ENCODE results near the gene ATP6V1A. TPM values are rescaled to one million over a fixed set of nuclear protein-coding genes. Genes with fewer than 3 reads are reported as not detected.

Gene ATP6V1A
- total and polyA plus RNA-seq, 2 of the 13 experiments (the other 11 are each of a cell fraction or from before 2014, with no cell fraction given) = 23.4 to 95.1 TPM

- TF ChIP-seq RNF219 (CRISPR knock-in tag; IDR thresholded peaks at IDR 0.05) = no peak
- 0 out of 2 replicates have a peak, but pooled peaks have one; percentile 54 for TF ChIP-seq SMYD3 (CRISPR knock-in tag; IDR thresholded peaks at IDR 0.05)
- peak; percentile 90 for TF ChIP-seq KDM5A (IDR thresholded peaks at IDR 0.05; ENCODE audit: borderline replicate concordance, low read length)
- TF ChIP-seq HNRNPL (IDR thresholded peaks at IDR 0.05; ENCODE audit: low read depth, low read length) = no peak
- TF ChIP-seq MAFG (CRISPR knock-in tag; IDR thresholded peaks at IDR 0.05) = no peak
- TF ChIP-seq KDM6A (CRISPR knock-in tag; IDR thresholded peaks at IDR 0.05; ENCODE audit: low read depth) = no peak
- TF ChIP-seq RAD21 (CRISPR knock-in tag; IDR thresholded peaks at IDR 0.05) = 0 out of 2 replicates have a peak, but pooled peaks have one; percentile 21
- no peak; the same call in 1 of the 2 replicates for TF ChIP-seq ZNF263 (CRISPR knock-in tag; IDR thresholded peaks at IDR 0.05)
- no peak for TF ChIP-seq MEIS2 (CRISPR knock-in tag; IDR thresholded peaks at IDR 0.05)
- no peak for TF ChIP-seq ZNF770 (CRISPR knock-in tag; IDR thresholded peaks at IDR 0.05)
- no peak for TF ChIP-seq NFRKB (IDR thresholded peaks at IDR 0.05)
- TF ChIP-seq ZNF782 (CRISPR knock-in tag; IDR thresholded peaks at IDR 0.05; ENCODE audit: borderline replicate concordance) = no peak
- no peak for TF ChIP-seq ATF5 (CRISPR knock-in tag; IDR thresholded peaks at IDR 0.05; ENCODE audit: low read depth)
- no peak for TF ChIP-seq ZNF550 (CRISPR knock-in tag; IDR thresholded peaks at IDR 0.05; ENCODE audit: borderline replicate concordance)
- TF ChIP-seq GLMP (CRISPR knock-in tag; IDR thresholded peaks at IDR 0.05; ENCODE audit: borderline replicate concordance) = no peak
- TF ChIP-seq STAG1 (CRISPR knock-in tag; IDR thresholded peaks at IDR 0.05) = peak; percentile 64
- TF ChIP-seq HES4 (CRISPR knock-in tag; IDR thresholded peaks at IDR 0.05; ENCODE audit: borderline replicate concordance) = no peak
- no peak for TF ChIP-seq FOXA1 (IDR thresholded peaks at IDR 0.05)
- TF ChIP-seq FOXA1 (CRISPR knock-in tag; IDR thresholded peaks at IDR 0.05) = no peak
- no peak for TF ChIP-seq ELF4 (CRISPR knock-in tag; IDR thresholded peaks at IDR 0.05; ENCODE audit: borderline replicate concordance)
- no peak for TF ChIP-seq CSRNP2 (CRISPR knock-in tag; conservative IDR thresholded peaks at IDR 0.05; ENCODE audit: low read depth)
- TF ChIP-seq FOXP1 (IDR thresholded peaks at IDR 0.05) = no peak
- no peak for TF ChIP-seq FOXP1 (CRISPR knock-in tag; IDR thresholded peaks at IDR 0.05)
- TF ChIP-seq HOXD1 (CRISPR knock-in tag; IDR thresholded peaks at IDR 0.05) = no peak
Observed at GRCh38 chr3:113744941-113745755, 1.7 kb upstream of the ATP6V1A start (continued).
